SU-DHL-6 (cell line): ENCODE data around the gene LYZL2.

Experiments used
- H2AFZ ChIP-seq: fragments of 200-600 bp; sonication (generic); 2 replicates; pipeline ENCODE4 v1.6.1; 2014; ENCODE audit warnings: low read depth, mild to moderate bottlenecking, moderate library complexity, mixed read lengths, antibody characterized with exemption, low read length; ENCODE audit not compliant: severe bottlenecking
- H3F3A ChIP-seq: fragments of 200-600 bp; shearing (Covaris generic); 2 replicates; pipeline ENCODE4 v1.6.0; 2016; ENCODE audit warnings: antibody characterized with exemption, mild to moderate bottlenecking; ENCODE audit not compliant: insufficient read depth
- H3K27ac ChIP-seq: fragments of 200-600 bp; sonication (generic); 2 replicates; pipeline ENCODE4 v1.5.1; 2016; ENCODE audit warnings: low read depth, mild to moderate bottlenecking, low read length, moderate library complexity, mixed read lengths
- H3K27me3 ChIP-seq: fragments of 200-600 bp; sonication (generic), shearing (Covaris generic); 2 replicates; pipeline ENCODE4 v1.6.0; 2014; ENCODE audit warnings: mild to moderate bottlenecking, low read length
- H3K36me3 ChIP-seq: fragments of 200-600 bp; sonication (generic); 2 replicates; pipeline ENCODE4 v1.6.1; 2014; ENCODE audit warnings: mild to moderate bottlenecking, low read length, mixed read lengths
- H3K4me2 ChIP-seq: fragments of 300-600, 200-600 bp; shearing (Covaris generic), sonication (generic); 2 replicates; pipeline ENCODE4 v1.6.0; 2014; ENCODE audit warnings: low read length, low read depth, mild to moderate bottlenecking; ENCODE audit not compliant: poor library complexity, severe bottlenecking
- H3K4me3 ChIP-seq: fragments of 200-600 bp; sonication (generic); 2 replicates; pipeline ENCODE4 v1.5.1; 2014; ENCODE audit warnings: antibody characterized with exemption, low read length, mild to moderate bottlenecking, mixed read lengths; ENCODE audit not compliant: insufficient read depth, poor library complexity, severe bottlenecking
- H3K79me2 ChIP-seq: fragments of 200-600 bp; sonication (generic); 2 replicates; pipeline ENCODE4 v1.6.1; 2014; ENCODE audit warnings: mild to moderate bottlenecking, low read length, moderate library complexity; ENCODE audit not compliant: insufficient read depth
- H3K9ac ChIP-seq: fragments of 200-600 bp; sonication (generic); 2 replicates; pipeline ENCODE4 v1.7.0; 2014; ENCODE audit warnings: mild to moderate bottlenecking, low read length
- H3K9me2 ChIP-seq: fragments of 200-600 bp; sonication (generic); replicated peaks from 2 replicates; pipeline ENCODE4 v1.6.1; 2014; ENCODE audit warnings: low read length; ENCODE audit not compliant: insufficient read depth
- H3K9me3 ChIP-seq: fragments of 200-600 bp; sonication (generic); 2 replicates; pipeline ENCODE4 v1.6.1; 2014; ENCODE audit warnings: low read length, mixed read lengths; ENCODE audit not compliant: insufficient read depth
- H4K20me1 ChIP-seq: fragments of 200-600 bp; sonication (generic); 2 replicates; pipeline ENCODE4 v1.6.1; 2014; ENCODE audit warnings: low read depth, mild to moderate bottlenecking, antibody characterized with exemption, low read length, moderate library complexity, mixed read lengths
- CTCF ChIP-seq: fragments of 200-600 bp; sonication (generic); IDR thresholded peaks from one replicate; pipeline ENCODE4 v1.5.1; 2017; ENCODE audit warnings: antibody characterized with exemption, mild to moderate bottlenecking, low read length, moderate library complexity; ENCODE audit not compliant: insufficient read depth, poor library complexity, severe bottlenecking
- EZH2phosphoT487 ChIP-seq: fragments of 200-600 bp; sonication (generic), shearing (Covaris generic); conservative IDR thresholded peaks from 2 replicates; pipeline ENCODE4 v1.6.1; 2018; ENCODE audit warnings: mild to moderate bottlenecking, antibody characterized with exemption, low read length, moderate library complexity, mixed read lengths

LYZL2 gene

GRCh38 chr10:30583778-30584415 lies 45.7 kb downstream of the LYZL2 start:
- H3F3A ChIP-seq = no peaks in the 10 kb centered on the region
- no peak overlapping the region for H3K27ac ChIP-seq
- no peak overlapping the region for H3K4me3 ChIP-seq
- no peak overlapping the region for H2AFZ ChIP-seq
- H3K36me3 ChIP-seq = no peaks in the 10 kb centered on the region
- H3K79me2 ChIP-seq = no peaks in the 10 kb centered on the region
- H3K9me3 ChIP-seq = no peaks in the 10 kb centered on the region
- H3K4me2 ChIP-seq = peak overlapping the region; percentile 10
- no peaks in the 10 kb centered on the region for H4K20me1 ChIP-seq
- H3K27me3 ChIP-seq = no peaks in the 10 kb centered on the region
- no peak for TF ChIP-seq CTCF
- no peak for TF ChIP-seq EZH2phosphoT487
- no peaks in the 10 kb centered on the region for H3K9me2 ChIP-seq
- H3K9ac ChIP-seq = no peak overlapping the region

- TF ChIP-seq CTCF (peak; percentile 90), EZH2phosphoT487 (no peak)
- H3K27ac ChIP-seq = no peak overlapping the region
- H3K27me3 ChIP-seq = no peaks in the 10 kb centered on the region
- H3K4me2 ChIP-seq = no peak overlapping the region
- H3K4me3 ChIP-seq = no peak overlapping the region
- no peaks in the 10 kb centered on the region for H3K36me3 ChIP-seq
- H3K9me3 ChIP-seq = no peaks in the 10 kb centered on the region
- no peaks in the 10 kb centered on the region for H3K9me2 ChIP-seq
- no peaks in the 10 kb centered on the region for H4K20me1 ChIP-seq
- no peaks in the 10 kb centered on the region for H3F3A ChIP-seq
- H3K79me2 ChIP-seq = no peaks in the 10 kb centered on the region
- no peak overlapping the region for H3K9ac ChIP-seq
- no peak overlapping the region for H2AFZ ChIP-seq
These were observed 47.7 kb downstream of the LYZL2 start for GRCh38 chr10:30581779-30582380.

GRCh38 chr10:30580676-30581075 lies 48.9 kb downstream of the LYZL2 start:
- no peaks in the 10 kb centered on the region for H3K79me2 ChIP-seq
- H3K27ac ChIP-seq = no peak overlapping the region
- H3K4me3 ChIP-seq = no peak overlapping the region
- H3K9ac ChIP-seq = no peak overlapping the region
- no peak overlapping the region for H2AFZ ChIP-seq
- H3K4me2 ChIP-seq = no peak overlapping the region
- H3F3A ChIP-seq = no peaks in the 10 kb centered on the region
- no peaks in the 10 kb centered on the region for H3K27me3 ChIP-seq
- no peaks in the 10 kb centered on the region for H3K9me2 ChIP-seq
- H3K36me3 ChIP-seq = no peaks in the 10 kb centered on the region
- H3K9me3 ChIP-seq = no peaks in the 10 kb centered on the region
- TF ChIP-seq CTCF (no peak), EZH2phosphoT487 (no peak)
- no peaks in the 10 kb centered on the region for H4K20me1 ChIP-seq
